GDM1 (cell line): ENCODE results near the gene TCL1B.

Experiments used
- DNase-seq: peaks from one replicate; lab custom pipeline; 2025; lab: John Stamatoyannopoulos, UW

Gene TCL1B

DNA sequence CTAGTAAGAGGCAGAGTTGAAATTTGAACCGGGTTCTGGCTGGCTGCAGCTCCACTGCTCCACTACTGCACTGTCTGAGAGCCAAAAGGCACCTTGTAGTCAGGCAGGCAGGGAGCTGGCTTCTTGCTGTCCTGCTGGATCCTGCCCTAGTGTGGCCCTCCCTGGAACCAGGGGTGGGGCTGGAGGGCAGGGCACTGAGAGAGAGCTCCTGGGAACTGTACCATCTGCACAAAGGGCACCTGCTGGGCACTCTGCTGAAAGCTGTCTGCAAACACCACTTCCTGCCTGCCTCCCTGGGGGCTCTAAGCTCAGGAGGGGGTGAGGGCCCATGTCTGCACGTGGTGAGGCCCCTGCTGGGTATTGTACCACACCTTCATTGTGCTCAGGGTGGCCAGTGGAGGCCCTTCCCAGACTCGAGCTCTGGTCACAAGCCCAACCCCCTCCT is 19.0 kb upstream of the TCL1B start:
- DNase-seq, result no peak

DNA sequence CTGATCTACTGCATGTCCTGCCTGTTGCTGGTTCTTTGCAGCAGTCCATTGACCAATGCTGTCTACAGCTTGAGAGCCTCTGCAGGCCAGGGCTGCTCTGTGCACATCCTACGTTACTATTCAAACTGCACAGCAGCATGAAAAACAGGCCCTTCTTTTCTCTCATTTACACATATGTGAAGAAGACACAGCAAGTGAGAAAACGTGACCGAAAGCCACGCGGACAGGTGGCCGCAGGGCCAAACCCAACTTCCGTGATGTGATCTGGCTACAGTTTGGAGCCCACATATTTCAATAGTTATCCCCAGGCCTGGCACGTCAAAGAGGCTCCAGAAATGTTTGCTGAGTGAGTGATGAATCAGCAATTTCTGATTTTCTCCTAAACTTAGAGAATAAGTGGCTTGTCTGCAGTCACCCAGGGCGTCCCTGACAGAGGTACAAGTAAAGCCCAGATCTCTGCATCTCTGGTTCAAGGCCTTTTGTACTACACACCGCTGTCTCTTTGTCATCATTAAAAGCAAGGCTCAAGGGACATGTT is 17.9 kb upstream of the TCL1B start:
- no peak for DNase-seq

DNA sequence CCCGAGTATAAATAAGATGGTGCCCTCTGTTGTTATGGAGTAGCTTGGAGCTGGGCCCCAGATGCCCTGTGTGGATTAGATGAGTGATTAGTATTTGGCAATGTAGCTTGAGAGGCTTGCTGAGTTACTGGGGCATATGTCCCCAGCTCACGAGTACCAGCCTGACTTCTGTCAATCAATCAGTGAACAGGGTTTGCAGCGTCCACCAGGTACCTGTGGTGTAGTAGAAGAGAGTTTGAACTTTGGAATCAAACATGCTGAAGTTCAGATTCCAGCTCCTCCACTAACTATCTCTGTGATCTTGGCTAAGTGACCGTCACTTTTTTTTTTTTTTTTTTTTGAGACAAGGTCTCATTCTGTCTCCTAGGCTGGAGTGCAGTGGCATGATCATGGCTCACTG is 11.6 kb upstream of the TCL1B start:
- no peak for DNase-seq

DNA sequence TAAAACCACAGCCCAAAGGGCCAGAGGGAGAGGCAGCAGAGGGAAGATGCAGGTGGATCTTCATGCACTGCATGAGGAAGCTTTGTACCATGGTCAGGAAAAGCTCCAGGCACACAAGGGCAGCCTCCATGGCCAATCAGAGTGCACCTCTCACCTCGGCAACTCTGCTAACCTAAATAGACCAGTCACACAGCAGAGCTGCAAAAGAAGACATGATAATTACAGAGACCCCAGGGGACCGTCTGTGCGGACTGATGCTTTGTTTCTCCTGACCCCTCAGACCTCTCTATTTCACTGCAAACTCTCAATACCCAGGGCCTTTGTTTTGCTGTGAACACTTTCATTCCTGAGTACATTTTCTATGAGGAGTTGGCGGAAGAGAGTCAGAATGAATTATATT is 10.7 kb upstream of the TCL1B start:
- DNase-seq, result no peak

DNA sequence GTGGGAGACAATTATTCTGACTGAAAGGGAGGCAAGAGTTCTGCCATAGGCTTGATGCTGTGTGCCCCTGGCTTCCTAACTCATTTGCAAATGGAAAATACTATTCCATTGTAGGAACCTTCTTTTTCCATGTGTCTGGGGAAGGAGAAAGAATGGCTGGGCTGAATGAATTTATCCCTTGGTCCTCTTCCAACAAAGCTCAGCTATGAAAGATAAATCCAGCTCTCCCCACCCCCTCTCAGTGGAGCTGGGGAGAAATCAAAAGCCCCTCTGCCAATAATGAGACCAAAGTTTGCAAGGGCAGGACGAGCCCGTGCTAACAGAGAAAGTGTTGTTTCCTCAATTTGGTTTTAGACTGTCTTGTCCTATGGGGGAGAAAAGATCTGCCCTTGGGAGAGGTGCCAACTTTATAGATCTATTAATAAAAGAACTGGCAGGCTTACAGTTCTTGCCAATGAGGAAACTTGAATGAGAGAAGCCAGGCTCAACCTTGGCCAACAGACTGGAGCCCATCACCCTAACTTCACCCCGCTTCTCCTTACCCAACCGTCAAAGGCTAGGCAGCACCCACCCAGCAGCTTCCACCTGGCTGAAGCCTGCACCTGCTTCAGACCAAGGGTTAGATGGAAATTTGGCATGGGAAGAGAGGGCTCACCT is 8.9 kb upstream of the TCL1B start:
- DNase-seq, result no peak

DNA sequence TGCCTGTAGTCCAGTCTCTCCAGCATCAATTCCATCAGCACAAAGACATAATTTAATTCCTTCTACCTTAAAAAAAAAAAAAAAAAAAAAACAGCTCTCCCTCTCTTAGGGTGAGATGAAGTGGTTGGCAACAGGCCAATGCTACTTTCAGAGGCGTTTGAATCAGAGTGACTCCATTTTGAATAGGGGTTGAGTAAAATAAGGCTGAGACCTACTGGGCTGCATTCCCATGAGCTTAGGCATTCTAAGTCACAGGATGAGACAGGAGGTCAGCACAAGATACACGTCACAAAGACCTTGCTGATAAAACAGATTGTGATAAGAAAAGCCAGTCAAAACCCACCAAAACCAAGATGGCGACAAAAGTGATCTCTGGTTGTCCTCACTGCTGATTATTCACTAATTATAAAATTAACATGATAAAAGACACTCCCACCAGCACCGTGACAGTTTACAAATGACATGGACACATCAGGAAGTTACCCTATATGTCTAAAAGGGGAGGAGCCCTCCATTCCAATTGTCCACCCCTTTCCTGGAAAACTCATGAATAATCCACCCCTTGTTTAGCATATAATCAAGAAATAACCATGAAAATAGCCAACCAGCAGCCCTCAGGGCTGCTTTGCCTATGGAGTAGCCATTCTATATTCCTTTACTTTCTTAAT is 6.9 kb upstream of the TCL1B start:
- no peak for DNase-seq

DNA sequence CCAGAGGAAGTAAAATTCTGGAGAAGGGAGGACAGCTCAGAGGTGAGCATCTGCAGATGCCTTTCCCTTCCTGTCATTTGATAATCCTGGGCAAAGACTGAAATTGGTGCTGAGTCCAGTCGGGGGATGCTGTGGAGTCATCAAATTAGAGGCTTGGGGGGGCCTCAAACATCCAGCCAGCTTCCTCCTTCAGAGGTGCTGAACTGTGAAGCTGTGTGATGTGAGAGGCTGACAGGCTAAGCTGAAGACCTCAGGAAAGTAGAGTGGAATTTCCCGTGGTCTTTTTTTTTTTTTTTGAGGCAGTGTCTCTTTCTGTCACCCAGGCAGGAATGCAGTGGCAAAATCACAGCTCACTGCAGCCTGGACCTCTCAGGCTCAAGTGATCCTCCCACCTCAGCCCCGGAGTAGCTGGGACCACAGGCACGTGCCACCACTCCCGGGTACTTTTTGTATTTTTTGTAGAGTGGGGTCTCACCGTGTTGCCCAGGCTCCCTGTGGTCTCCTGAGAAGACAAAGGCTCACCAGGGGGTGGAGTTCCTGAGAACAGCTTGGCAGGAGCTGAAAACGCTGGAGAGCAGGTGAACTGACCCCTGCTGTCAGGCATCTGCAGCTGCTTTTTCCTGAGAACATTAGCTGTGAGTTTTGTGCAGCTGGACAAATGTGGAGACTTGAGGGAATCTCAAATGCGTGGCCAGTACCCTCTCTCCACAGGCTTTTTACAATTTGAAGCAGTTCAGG is 6.1 kb upstream of the TCL1B start:
- DNase-seq, result no peak

DNA sequence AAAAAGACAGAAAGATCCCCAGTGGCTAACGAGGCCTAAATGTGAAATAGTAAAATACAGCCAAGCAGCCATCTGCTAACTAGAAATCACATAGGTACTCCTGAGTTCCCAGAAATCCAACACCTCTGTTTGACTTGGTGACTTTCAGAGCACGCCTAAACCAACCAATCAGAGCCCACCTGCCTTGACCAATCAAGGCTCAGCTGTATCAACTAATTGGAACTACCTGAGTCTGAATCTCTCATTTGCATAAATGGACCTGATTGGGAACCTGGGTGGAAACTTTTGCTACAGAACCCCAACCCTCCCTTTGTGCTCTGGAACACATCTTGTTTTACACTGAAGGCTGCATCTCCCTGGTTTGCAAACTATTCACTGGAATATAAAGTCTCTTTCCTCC is 5.1 kb upstream of the TCL1B start:
- DNase-seq, result no peak

DNA sequence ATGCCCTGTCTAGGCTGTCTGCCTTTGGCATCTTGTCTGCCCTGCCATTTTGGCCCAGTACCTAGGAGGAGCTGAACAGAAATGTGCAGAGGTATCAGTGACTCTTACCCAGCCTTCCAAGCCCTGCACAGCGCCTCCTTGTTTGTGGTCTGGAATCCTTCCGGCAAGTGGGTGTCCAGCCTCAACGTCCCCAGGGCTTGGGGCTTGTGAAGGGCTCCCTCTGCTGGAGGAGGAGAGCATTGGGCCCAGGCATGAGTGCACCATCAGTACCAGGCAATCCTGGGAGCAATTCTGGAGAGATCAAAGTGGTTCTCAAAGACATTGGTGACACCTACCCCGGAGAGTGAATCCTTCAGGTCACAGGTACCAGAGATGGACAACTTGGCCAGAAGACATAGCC is 2.4 kb upstream of the TCL1B start:
- no peak for DNase-seq

DNA sequence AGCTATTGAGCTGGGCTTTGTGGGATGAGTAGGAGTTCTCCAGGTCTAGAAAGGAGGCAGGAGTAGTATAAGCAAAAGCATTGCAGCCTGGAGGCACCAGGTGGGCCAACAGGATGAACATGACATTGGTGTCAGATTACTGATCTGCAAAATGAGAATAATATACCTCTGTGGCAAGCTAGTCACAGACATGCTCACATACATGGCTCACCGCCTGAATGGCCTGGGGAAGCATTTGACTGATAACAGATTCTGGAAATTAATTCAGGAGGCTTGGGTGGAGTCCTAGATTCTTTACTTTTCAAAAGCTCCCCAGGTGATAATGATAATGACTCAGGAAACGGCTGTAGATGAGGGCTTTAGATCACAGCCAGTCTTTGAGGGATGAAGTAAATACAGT is 709 bp downstream of the TCL1B start:
- no peak for DNase-seq

DNA sequence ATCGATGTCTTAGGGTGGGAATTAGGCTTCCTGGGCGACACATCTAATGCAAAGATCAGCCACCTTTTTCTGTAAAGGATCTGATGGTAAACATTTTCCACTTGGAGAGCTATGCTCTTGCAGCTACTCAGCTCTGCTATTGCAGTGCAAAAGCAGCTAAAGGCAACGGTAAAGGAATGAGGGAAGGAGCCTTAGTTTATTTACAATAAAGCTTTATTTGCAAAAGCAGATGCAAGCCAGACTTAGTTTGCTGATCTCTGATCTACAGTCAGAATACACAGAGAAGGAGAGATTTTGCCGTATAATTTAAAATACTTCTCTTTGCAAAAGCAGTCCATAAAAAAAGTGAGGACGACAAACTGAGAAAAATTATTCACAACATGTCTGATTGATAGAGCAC is 3.2 kb downstream of the TCL1B start:
- no peak for DNase-seq

DNA sequence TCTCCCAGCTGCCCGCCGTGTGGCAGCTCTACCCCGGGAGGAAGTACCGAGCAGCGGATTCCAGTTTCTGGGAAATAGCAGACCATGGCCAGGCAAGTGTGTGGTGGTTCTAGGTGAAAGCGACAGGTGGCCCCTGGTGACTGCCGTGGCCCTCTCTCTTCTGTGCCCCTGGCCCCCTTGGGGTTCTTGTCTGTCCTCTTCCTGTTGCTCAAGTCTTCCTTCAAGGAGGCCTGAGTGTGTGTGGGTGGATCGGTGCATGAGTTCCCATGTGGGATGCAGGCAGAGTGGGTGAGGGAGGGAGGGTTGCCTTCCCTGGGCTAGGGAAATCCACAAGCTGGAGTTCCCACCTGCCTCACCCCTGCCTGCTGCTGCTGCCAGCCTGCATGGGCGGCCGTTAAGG is 4.6 kb downstream of the TCL1B start:
- DNase-seq, result no peak

DNA sequence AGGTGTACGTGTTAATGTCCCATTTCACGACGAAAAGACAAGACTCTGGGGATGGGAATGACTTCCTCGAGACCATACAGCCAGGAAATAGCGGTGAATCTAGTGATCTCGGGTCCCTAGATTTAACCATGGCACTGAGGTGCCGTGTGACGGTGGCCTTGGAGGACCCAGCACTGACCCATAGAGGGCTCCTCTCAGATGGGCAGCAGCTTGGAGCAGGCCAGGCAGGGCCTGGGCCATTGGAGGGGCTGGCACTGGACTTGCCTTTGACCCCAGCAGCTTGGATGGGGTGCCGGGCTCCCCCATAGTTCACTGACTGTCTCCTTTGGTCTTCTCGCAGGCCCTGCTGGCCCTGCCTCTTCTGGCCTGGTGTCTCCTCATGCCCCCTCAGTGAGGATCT is 5.4 kb downstream of the TCL1B start:
- DNase-seq, result no peak

DNA sequence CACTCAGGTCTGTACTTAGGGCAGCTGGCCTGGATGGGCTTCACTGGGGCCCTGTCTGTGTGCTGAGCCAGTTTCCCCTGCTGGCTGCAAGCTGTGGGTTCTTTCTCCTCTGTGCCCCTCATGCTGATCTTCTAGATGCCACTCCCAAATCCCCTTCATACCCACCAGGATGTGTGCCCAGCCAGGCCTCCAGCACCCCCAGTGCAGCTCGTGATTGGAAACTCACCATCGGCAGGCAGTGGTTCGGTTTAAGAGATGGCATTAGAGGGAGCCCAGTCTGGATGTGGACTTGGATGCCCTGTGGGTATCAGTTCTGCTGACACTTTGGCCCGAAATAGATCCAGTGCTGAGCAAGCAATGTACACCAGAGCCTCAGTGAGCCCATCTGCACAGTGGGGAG is 5.9 kb downstream of the TCL1B start:
- no peak for DNase-seq

DNA sequence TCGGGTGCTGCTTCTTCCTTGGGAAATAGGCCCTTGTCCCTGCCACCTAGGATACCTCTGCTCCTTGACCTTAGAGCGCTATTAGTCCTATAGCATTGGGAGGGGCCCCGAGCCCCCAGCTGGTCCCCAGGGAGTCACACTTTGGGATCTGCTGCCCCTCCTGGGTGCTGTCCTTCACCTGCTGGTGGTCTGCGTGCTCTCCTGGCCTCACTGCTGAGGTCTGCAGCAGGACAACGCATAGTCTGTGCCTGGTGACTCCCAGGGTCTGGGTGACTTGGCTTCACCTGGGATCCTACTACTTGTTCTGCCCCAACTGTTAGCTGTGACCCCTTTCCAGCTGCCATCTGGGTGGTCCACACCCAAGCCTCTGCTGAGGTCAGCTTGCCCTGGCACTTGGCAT is 8.8 kb downstream of the TCL1B start:
- DNase-seq, result no peak

DNA sequence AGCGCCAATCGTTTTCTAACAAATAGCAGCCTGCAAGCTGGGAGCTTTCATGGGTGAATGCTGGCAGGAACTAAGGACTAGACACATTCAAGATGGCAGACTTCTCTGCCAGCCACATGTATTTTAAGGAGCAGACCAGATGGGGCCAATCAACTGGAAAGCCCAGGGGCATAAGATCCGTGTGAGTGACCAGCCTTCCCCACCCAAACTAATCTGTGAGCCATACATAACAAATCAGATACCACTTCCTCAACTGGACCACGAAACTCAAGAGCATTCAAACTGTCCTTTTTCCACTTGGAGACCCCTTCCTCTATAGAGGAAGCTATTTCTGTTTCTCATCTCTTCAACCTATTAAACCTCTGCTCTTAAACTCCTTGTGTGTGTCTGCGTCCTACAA is 9.7 kb downstream of the TCL1B start:
- no peak for DNase-seq

DNA sequence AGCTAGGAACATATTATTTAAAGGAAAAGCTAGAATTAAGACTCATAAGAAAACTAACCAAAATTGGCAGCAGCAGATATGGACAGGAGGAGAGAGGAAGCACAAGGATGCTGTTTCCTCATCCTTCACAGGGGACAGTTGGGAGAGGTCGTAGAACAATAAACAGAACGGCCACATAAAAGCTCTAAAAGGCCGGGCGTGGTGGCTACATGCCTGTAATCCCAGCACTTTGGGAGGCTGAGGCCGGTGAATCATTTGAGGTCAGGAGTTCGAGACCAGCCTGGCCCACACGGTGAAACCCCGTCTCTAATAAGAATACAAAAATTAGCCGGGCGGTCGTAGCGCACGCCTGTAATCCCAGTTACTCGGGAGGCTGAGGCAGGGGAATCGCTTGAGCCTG is 10.5 kb downstream of the TCL1B start:
- no peak for DNase-seq

DNA sequence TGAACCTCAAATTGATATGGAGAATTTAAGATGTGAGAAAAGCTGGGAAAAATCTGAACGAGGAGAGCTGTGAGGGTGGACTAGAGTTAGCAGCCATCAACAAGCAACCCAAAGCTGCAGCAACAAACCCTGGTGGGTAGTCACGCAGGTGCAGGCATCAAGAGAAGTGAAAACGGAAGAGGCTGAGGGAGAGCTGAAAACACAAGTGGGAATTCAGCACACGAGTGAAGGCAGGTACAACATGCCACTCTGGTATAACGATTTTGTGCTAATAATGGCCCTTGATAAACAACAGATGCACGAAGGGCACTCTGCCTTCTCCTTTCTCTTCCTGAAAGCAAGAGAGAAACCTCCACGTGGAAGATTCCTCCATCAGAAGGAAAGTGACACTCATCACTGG is 11.5 kb downstream of the TCL1B start:
- DNase-seq, result no peak

DNA sequence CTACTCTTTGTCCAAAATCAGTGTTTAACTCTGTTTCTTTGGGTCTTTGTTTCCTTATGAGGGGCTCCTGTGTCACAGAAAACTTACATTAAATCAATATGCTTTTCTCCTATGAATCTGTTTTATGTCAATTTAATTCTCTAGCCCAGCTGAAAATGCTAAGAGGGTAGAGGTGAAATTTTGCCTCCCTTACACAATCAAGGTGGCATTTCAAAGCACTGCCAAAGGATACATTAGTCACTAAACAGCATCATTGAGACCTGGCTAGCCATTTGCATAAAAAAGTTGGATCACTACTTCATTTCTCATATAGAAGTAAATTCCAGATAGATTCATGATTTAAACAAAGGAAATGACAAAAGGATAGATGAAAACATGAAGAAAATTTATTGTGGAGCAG is 12.1 kb downstream of the TCL1B start:
- no peak for DNase-seq

DNA sequence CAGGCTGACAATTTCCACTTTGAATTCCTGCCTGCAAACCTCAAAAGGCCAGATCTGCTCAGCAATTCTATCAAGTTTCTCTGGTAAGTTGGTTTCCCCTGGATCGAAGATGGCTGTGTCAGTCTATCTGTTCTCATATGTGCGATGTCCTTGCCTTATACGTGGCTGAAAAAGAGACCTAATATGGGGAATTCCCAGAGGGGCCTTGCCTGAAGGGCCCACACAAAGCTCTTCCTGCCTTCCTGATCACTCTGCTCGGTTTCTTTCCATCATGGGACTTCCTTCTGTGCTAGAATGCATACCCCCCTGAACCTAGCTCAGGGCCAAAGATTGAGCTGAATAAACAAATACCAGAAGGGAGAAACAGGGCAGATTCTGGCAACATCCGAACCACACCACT is 13.2 kb downstream of the TCL1B start:
- DNase-seq, result no peak

DNA sequence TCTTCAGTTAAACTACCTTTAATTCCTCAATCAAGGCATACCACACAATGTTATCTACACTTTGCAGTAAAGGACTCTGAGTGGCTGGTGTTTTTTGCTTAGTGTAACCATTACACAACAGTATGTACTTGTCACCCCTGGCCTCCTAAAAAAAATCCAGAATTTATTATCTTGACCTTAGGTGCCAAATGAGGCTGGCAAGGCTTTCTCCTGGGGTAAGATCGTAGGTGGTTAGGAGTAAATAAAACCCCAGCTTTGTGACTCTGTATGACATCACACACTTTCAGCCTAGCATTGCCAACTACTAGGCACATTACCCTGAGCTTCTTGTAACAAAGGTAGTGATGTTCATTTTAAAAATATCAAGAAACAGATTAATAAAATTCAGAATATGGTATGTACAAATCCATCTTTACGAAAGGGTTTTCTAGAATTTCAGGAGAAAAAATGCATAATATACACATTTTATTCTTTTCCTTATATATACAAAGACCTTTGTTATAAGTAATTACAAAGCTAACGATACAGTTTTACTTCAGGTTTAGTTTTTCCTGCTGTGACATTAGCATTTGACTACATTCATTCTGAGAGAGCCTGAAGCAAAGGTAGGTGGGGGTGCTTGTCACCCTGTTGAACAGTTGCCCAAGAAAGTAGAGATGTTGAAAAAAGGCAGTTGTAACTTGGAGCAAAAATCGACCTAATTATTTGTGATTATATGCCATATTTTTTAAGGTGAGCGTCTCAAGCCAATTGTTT is 14.2 kb downstream of the TCL1B start:
- no peak for DNase-seq

DNA sequence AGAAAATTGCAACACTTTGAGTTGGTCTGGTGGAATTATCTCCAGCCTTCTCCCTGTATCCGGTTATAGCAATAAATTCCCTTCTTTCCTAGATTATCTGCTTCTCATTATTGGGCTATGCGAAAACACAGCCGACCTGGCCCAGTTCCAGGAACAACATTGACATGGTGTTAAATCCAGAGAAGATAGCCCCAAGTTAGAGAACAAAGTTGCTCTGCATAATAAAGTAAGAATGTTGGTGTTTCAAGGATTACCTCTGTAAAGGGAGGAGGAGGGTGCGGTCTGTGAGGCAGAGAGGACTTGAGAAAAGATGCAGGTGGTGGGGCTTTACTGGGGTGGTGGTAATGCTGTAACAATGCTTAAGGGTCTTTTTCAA is 15.6 kb downstream of the TCL1B start:
- no peak for DNase-seq

DNA sequence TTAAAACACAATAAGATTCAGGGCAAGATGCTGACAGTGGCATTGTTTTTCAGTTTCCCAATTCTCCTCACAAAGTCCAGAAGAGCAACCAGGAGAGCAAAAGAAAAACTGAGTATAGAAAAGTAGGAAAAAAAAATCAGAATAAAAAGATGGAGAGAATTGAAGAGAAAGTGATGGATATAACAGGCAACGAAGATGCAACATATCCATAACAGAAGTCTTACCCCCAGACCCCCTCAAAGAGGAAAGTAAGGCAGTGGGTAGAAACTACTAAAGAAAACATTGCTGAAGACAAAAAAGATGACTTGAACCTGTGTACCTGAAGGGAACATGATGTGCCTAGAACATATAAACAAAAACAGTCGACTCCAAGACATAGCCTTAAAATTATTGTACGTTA is 17.1 kb downstream of the TCL1B start:
- DNase-seq, result no peak
